Neuronal stem cell (in vitro differentiated cells): ENCODE measurements around the gene GPSM1.

Experiments
- DNase-seq: peaks from one replicate; pipeline ENCODE4 v3.0.0-alpha.2; 2013; ENCODE audit warnings: low spot score
- H2AFZ ChIP-seq: one replicate; pipeline ENCODE4 v1.6.1; 2013; ENCODE audit warnings: mild to moderate bottlenecking, low read length, inconsistent platforms
- H2AK5ac ChIP-seq: 2 replicates; pipeline ENCODE4 v1.6.1; 2013; ENCODE audit warnings: low read depth, mild to moderate bottlenecking, inconsistent platforms, low read length, moderate library complexity, mixed read lengths
- H2BK120ac ChIP-seq: 2 replicates; pipeline ENCODE4 v1.6.1; 2013; ENCODE audit warnings: low read depth, mild to moderate bottlenecking, inconsistent platforms, low read length, moderate library complexity, mixed read lengths
- H2BK12ac ChIP-seq: one replicate; pipeline ENCODE4 v1.6.1; 2013; ENCODE audit warnings: low read length, inconsistent platforms
- H2BK15ac ChIP-seq: 2 replicates; pipeline ENCODE4 v1.6.1; 2013; ENCODE audit warnings: mild to moderate bottlenecking, low read length, inconsistent platforms, mixed read lengths
- H2BK5ac ChIP-seq: one replicate; pipeline ENCODE4 v1.6.1; 2013; ENCODE audit warnings: inconsistent platforms, mild to moderate bottlenecking, low read length, moderate library complexity
- H3K14ac ChIP-seq: one replicate; pipeline ENCODE4 v1.6.1; 2013; ENCODE audit warnings: low read length, inconsistent platforms
- H3K18ac ChIP-seq: 2 replicates; pipeline ENCODE4 v1.6.1; 2013; ENCODE audit warnings: low read length, inconsistent platforms
- H3K23ac ChIP-seq: 2 replicates; pipeline ENCODE4 v1.6.1; 2013; ENCODE audit warnings: low read depth, mild to moderate bottlenecking, mixed read lengths, low read length, inconsistent platforms; ENCODE audit not compliant: poor library complexity
- H3K27ac ChIP-seq: replicated peaks from 3 replicates; pipeline ENCODE4 v1.5.1; 2013; ENCODE audit warnings: low read length, inconsistent platforms
- H3K27me3 ChIP-seq, 3 experiments: 2 replicates each; pipeline ENCODE4 v1.6.1; 2013; ENCODE audit warnings: low read length in 3 of 3, mild to moderate bottlenecking in 2 of 3, inconsistent platforms in 1 of 3, low read depth in 1 of 3, mixed read lengths in 1 of 3, moderate library complexity in 1 of 3; ENCODE audit not compliant: control insufficient read depth in 3 of 3, insufficient read depth in 3 of 3
- H3K36me3 ChIP-seq, 2 donors: replicated peaks in 1 of 2; 2 replicates each; pipeline ENCODE4 v1.6.1; 2013; ENCODE audit warnings: low read length in 2 of 2; ENCODE audit not compliant: control insufficient read depth in 2 of 2, insufficient read depth in 2 of 2
- H3K4ac ChIP-seq: 2 replicates; pipeline ENCODE4 v1.6.1; 2013; ENCODE audit warnings: inconsistent platforms, mild to moderate bottlenecking, low read length, moderate library complexity
- H3K4me1 ChIP-seq, 2 donors: 1 replicate in 1 of 2; 2 replicates in 1 of 2; pipeline ENCODE4 v1.6.1; 2013; ENCODE audit warnings: low read length in 2 of 2, low read depth in 1 of 2; ENCODE audit not compliant: control insufficient read depth in 2 of 2, insufficient read depth in 1 of 2
- H3K4me2 ChIP-seq: one replicate; pipeline ENCODE4 v1.6.1; 2013; ENCODE audit warnings: mild to moderate bottlenecking, low read length, inconsistent platforms; ENCODE audit not compliant: insufficient read depth, poor library complexity, severe bottlenecking
- H3K4me3 ChIP-seq, 2 donors: 2 replicates each; pipeline ENCODE4 v1.5.1; 2013; ENCODE audit warnings: low read length in 2 of 2, mild to moderate bottlenecking in 2 of 2, inconsistent platforms in 1 of 2, moderate library complexity in 1 of 2
- H3K79me1 ChIP-seq: one replicate; pipeline ENCODE4 v1.6.1; 2013; ENCODE audit warnings: low read depth, mild to moderate bottlenecking, inconsistent platforms, low read length, moderate library complexity
- H3K9ac ChIP-seq: one replicate; pipeline ENCODE4 v1.6.1; 2013; ENCODE audit warnings: mild to moderate bottlenecking, low read depth, low read length, inconsistent platforms; ENCODE audit not compliant: poor library complexity
- H3K9me3 ChIP-seq, 2 donors: replicated peaks in 1 of 2; 2 replicates each; pipeline versions ENCODE3 to v1.6.1; 2013; ENCODE audit warnings: low read length in 2 of 2, mild to moderate bottlenecking in 2 of 2, inconsistent platforms in 1 of 2, low read depth in 1 of 2, mixed read lengths in 1 of 2, moderate library complexity in 1 of 2; ENCODE audit not compliant: control insufficient read depth in 2 of 2, insufficient read depth in 1 of 2
- H4K8ac ChIP-seq: one replicate; pipeline ENCODE4 v1.6.1; 2013; ENCODE audit warnings: low read depth, mild to moderate bottlenecking, inconsistent platforms, low read length, moderate library complexity
- H4K91ac ChIP-seq: one replicate; pipeline ENCODE4 v1.6.1; 2013; ENCODE audit warnings: low read length, low read depth, mild to moderate bottlenecking, inconsistent platforms; ENCODE audit not compliant: poor library complexity
- WGBS, 2 donors: extraction: QIAGEN DNeasy Blood & Tissue Kit; methylation state at CpG; one replicate each; pipeline ENCODE4 v1.1.7; 2013; ENCODE audit warnings: missing lambda C conversion rate in 2 of 2, mixed read lengths in 1 of 2; ENCODE audit not compliant: insufficient read length in 2 of 2, insufficient replicate concordance in 1 of 2; ENCODE audit errors: extremely low coverage in 2 of 2; 5-methylcytosine and 5-hydroxymethylcytosine counted together

Gene GPSM1

GRCh38 chr9:136287960-136288753 lies 39.2 kb upstream of the GPSM1 start:
- Histone ChIP-seq H3K27me3 (peaks cover 0 to 58% (median 0%) of the 10 kb centered on the region in 3 experiments), H3K18ac (no peak overlapping the region), H3K4me3 (no peak overlapping the region), H2BK12ac (no peak overlapping the region), H2AK5ac (peak overlapping the region; percentile 75), H2BK120ac (no peak overlapping the region), H4K8ac (no peak overlapping the region), H3K14ac (no peak overlapping the region), H3K4me1 (peaks cover 0 to 3% of the 10 kb centered on the region in 2 donors), H3K79me1 (no peaks in the 10 kb centered on the region), H2AFZ (no peak overlapping the region), H3K27ac (no peak overlapping the region), H4K91ac (no peak overlapping the region), H3K36me3 (no peaks in the 10 kb centered on the region), H3K4me2 (no peak overlapping the region), H3K4ac (no peak overlapping the region), H3K23ac (peak overlapping the region; percentile 73), H2BK5ac (no peak overlapping the region), H2BK15ac (peak overlapping the region; percentile 75), H3K9ac (no peak overlapping the region), H3K9me3 (peaks cover 0 to 3% of the 10 kb centered on the region in 2 donors)
- no peak for DNase-seq
- no CpG with 5 or more reads among the region's 21 CpGs for WGBS, 2 donors

- Histone ChIP-seq H3K9me3 (peaks cover 0 to 14% of the 10 kb centered on the region in 2 donors), H3K18ac (peak overlapping the region; percentile 48), H3K4me3 (peak overlapping the region in 1 of 2 donors; percentile 12), H3K4ac (no peak overlapping the region), H3K27ac (no peak overlapping the region), H3K23ac (no peak overlapping the region), H2BK120ac (peak overlapping the region; percentile 17), H3K9ac (no peak overlapping the region), H2AK5ac (peak overlapping the region; percentile 91), H3K79me1 (no peaks in the 10 kb centered on the region), H3K4me2 (no peak overlapping the region), H3K14ac (peak overlapping the region; percentile 71), H2BK15ac (peak overlapping the region; percentile 64), H3K36me3 (no peaks in the 10 kb centered on the region), H4K91ac (no peak overlapping the region), H2BK5ac (peak overlapping the region; percentile 60), H2AFZ (no peak overlapping the region), H3K27me3 (peaks cover 0 to 54% (median 2%) of the 10 kb centered on the region in 3 experiments), H2BK12ac (peak overlapping the region; percentile 41), H3K4me1 (peaks cover 0 to 2% of the 10 kb centered on the region in 2 donors), H4K8ac (peak overlapping the region; percentile 65)
- WGBS, 2 donors, result no CpG with 5 or more reads among the region's 30 CpGs
- no peak for DNase-seq
Measured at GRCh38 chr9:136289651-136290507, 37.5 kb upstream of the GPSM1 start.

- H3K14ac ChIP-seq, result no peak overlapping the region
- H3K79me1 ChIP-seq, result no peaks in the 10 kb centered on the region
- WGBS, 2 donors, result no CpG with 5 or more reads among the region's 31 CpGs
- no peak overlapping the region for H3K4ac ChIP-seq
- peaks cover 2% of the 10 kb centered on the region in 2 donors for H3K4me1 ChIP-seq
- H3K18ac ChIP-seq, result peak overlapping the region; percentile 19
- H3K9ac ChIP-seq, result no peak overlapping the region
- no peaks in the 10 kb centered on the region for H3K36me3 ChIP-seq
- H4K8ac ChIP-seq, result no peak overlapping the region
- H2BK120ac ChIP-seq, result peak overlapping the region; percentile 17
- peak overlapping the region; percentile 58 for H2BK12ac ChIP-seq
- H3K4me3 ChIP-seq, result no peak overlapping the region
- no peak overlapping the region for H3K4me2 ChIP-seq
- no peak overlapping the region for H2AFZ ChIP-seq
- H4K91ac ChIP-seq, result no peak overlapping the region
- H2AK5ac ChIP-seq, result peak overlapping the region; percentile 88
- peak overlapping the region; percentile 60 for H2BK5ac ChIP-seq
- no peak for DNase-seq
- no peak overlapping the region for H3K23ac ChIP-seq
- peak overlapping the region; percentile 64 for H2BK15ac ChIP-seq
- peaks cover 0 to 14% of the 10 kb centered on the region in 2 donors for H3K9me3 ChIP-seq
- no peak overlapping the region for H3K27ac ChIP-seq
- peaks cover 0 to 51% (median 2%) of the 10 kb centered on the region in 3 experiments for H3K27me3 ChIP-seq
Measured at GRCh38 chr9:136290508-136291000, 36.8 kb upstream of the GPSM1 start.
